ENCODE results near the gene SCRG1.

DNA sequence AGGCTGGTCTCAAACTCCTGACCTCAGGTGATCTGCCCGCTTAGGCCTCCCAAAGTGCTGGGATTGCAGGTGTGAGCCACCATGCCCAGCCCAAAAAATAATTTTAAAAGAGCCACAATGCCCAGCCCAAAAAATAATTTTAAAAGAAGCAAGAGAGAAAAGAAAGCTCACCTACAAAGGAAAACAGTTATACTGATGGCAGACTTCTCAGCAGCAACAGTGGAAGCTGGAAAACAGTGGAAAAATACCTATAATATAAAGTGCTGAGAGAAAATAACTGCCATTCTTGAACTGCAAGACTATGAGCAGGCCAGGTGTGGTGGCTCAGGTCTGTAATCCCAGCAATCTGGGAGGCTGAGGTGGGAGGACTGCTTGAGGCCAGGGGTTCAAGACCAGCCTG is 51.4 kb downstream of the SCRG1 start:
- TF ChIP-seq, protein P1, sequence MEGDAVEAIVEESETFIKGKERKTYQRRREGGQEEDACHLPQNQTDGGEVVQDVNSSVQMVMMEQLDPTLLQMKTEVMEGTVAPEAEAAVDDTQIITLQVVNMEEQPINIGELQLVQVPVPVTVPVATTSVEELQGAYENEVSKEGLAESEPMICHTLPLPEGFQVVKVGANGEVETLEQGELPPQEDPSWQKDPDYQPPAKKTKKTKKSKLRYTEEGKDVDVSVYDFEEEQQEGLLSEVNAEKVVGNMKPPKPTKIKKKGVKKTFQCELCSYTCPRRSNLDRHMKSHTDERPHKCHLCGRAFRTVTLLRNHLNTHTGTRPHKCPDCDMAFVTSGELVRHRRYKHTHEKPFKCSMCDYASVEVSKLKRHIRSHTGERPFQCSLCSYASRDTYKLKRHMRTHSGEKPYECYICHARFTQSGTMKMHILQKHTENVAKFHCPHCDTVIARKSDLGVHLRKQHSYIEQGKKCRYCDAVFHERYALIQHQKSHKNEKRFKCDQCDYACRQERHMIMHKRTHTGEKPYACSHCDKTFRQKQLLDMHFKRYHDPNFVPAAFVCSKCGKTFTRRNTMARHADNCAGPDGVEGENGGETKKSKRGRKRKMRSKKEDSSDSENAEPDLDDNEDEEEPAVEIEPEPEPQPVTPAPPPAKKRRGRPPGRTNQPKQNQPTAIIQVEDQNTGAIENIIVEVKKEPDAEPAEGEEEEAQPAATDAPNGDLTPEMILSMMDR (tag by site-specific recombination; IDR thresholded peaks at IDR 0.05) = no peak
- TF ChIP-seq ZNF664 (tag by site-specific recombination; IDR thresholded peaks at IDR 0.05) (no peak), ZNF596 (tag by site-specific recombination; IDR thresholded peaks at IDR 0.05) (no peak)
- TF ChIP-seq, protein P2, sequence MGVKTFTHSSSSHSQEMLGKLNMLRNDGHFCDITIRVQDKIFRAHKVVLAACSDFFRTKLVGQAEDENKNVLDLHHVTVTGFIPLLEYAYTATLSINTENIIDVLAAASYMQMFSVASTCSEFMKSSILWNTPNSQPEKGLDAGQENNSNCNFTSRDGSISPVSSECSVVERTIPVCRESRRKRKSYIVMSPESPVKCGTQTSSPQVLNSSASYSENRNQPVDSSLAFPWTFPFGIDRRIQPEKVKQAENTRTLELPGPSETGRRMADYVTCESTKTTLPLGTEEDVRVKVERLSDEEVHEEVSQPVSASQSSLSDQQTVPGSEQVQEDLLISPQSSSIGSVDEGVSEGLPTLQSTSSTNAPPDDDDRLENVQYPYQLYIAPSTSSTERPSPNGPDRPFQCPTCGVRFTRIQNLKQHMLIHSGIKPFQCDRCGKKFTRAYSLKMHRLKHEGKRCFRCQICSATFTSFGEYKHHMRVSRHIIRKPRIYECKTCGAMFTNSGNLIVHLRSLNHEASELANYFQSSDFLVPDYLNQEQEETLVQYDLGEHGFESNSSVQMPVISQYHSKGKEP (tag by site-specific recombination; IDR thresholded peaks at IDR 0.05) = no peak
- TF ChIP-seq, protein P3, sequence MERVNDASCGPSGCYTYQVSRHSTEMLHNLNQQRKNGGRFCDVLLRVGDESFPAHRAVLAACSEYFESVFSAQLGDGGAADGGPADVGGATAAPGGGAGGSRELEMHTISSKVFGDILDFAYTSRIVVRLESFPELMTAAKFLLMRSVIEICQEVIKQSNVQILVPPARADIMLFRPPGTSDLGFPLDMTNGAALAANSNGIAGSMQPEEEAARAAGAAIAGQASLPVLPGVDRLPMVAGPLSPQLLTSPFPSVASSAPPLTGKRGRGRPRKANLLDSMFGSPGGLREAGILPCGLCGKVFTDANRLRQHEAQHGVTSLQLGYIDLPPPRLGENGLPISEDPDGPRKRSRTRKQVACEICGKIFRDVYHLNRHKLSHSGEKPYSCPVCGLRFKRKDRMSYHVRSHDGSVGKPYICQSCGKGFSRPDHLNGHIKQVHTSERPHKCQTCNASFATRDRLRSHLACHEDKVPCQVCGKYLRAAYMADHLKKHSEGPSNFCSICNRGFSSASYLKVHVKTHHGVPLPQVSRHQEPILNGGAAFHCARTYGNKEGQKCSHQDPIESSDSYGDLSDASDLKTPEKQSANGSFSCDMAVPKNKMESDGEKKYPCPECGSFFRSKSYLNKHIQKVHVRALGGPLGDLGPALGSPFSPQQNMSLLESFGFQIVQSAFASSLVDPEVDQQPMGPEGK (tag by site-specific recombination; IDR thresholded peaks at IDR 0.05) = no peak

Data from HEK293 (cell line).